Gastrocnemius medialis (tissue), 4 donors: ENCODE measurements around the gene RANBP3L. TPM values are rescaled to one million over a fixed set of nuclear protein-coding genes. Genes with fewer than 3 reads are reported as not detected.

Experiments used
- ATAC-seq, 2 donors: fragments of 150-250 bp; one replicate each; pipeline ENCODE4 v1.9.1; 2016
- DNase-seq, 2 donors: peaks; one replicate each; pipeline ENCODE4 v3.0.0-alpha.2; 2019
- H3K27ac ChIP-seq, 4 donors: fragments of 200-600 bp; sonication (generic); 1 replicate in 1 of 4; 2 replicates in 3 of 4; pipeline ENCODE4 v1.5.1; 2016 to 2018; ENCODE audit warnings: mild to moderate bottlenecking in 2 of 4, moderate library complexity in 1 of 4
- H3K27me3 ChIP-seq, 3 donors: fragments of 200-600 bp; sonication (generic) in 2 of 3; 1 replicate in 1 of 3; 2 replicates in 2 of 3; pipeline versions ENCODE4 v1.5.1 to v1.6.0; 2016 to 2019; ENCODE audit warnings: mild to moderate bottlenecking in 1 of 3, moderate library complexity in 1 of 3
- H3K36me3 ChIP-seq, 2 donors: fragments of 200-600 bp; sonication (generic) in 1 of 2; one replicate each; pipeline ENCODE4 v1.5.1; 2017 to 2018
- H3K4me1 ChIP-seq, 2 donors: fragments of 200-600 bp; sonication (generic) in 1 of 2; one replicate each; pipeline ENCODE4 v1.5.1; 2016 to 2017; ENCODE audit warnings: mild to moderate bottlenecking in 2 of 2
- H3K4me3 ChIP-seq, 4 donors: fragments of 200-600 bp; sonication (generic) in 3 of 4; 1 replicate in 1 of 4; 2 replicates in 3 of 4; pipeline ENCODE4 v1.5.1; 2016 to 2019; ENCODE audit warnings: mild to moderate bottlenecking in 2 of 4
- H3K9me3 ChIP-seq, 3 donors: fragments of 200-600 bp; sonication (generic) in 2 of 3; 1 replicate in 1 of 3; 2 replicates in 2 of 3; pipeline ENCODE4 v1.5.1; 2016 to 2019
- CTCF ChIP-seq, 5 experiments: fragments of 450-650 bp in 3 of 5; fragments of 200-600 bp in 2 of 5; sonication (generic) in 2 of 5; IDR thresholded peaks in 4 of 5; conservative IDR thresholded peaks in 1 of 5; 1 replicate in 4 of 5; 2 replicates in 1 of 5; pipeline ENCODE4 v1.5.1; 2016 to 2019; ENCODE audit warnings: antibody characterized with exemption in 5 of 5, mild to moderate bottlenecking in 3 of 5, moderate library complexity in 3 of 5
- POLR2A ChIP-seq, 2 donors: fragments of 450-650 bp; IDR thresholded peaks; one replicate each; pipeline ENCODE4 v1.6.1; 2017; ENCODE audit warnings: antibody characterized with exemption in 2 of 2, mild to moderate bottlenecking in 2 of 2, moderate library complexity in 2 of 2
- in situ Hi-C, 4 donors: fragments of 200-750 bp; cut with MboI; loops; one replicate each; pipeline versions ENCODE4 v1.15.0 to v1.8.0; 2017; ENCODE audit warnings: low sequenced_read_pairs in 4 of 4
- intact Hi-C: fragments of 100-400 bp; cut with DNase I; formaldehyde crosslinking; loops from one replicate; pipeline ENCODE4 v1.15.1; 2023; ENCODE audit warnings: low total_unique reads
- total RNA-seq, 4 donors: library from RNA; depleted of rRNA; stranded (reverse); fragments of >200 nt; gene quantifications; one replicate each; pipeline versions ENCODE4 v1.1.0 to v1.2.3, GENCODE V29; 2016

The RANBP3L gene
- total RNA-seq, 4 donors from 2014 or later = 0.82 to 2.5 (median 1.2) TPM

- Histone ChIP-seq H3K27ac (no peak overlapping the region), H3K27me3 (no peaks in the 10 kb centered on the region), H3K9me3 (no peaks in the 10 kb centered on the region), H3K4me3 (no peak overlapping the region), H3K4me1 (no peaks in the 10 kb centered on the region), H3K36me3 (peaks cover 0 to 39% of the 10 kb centered on the region in 2 donors)
- TF ChIP-seq CTCF (IDR thresholded peaks at IDR 0.05 in 4 of 5, conservative IDR thresholded peaks at IDR 0.05 in 1 of 5) = no peak
- no peak for TF ChIP-seq POLR2A (IDR thresholded peaks at IDR 0.05)
- DNase-seq (no peak), ATAC-seq (no peak)
- intact Hi-C loops = no loop called here
- in situ Hi-C loops = no loop called here
Observed at GRCh38 chr5:36222620-36223019, 79.1 kb downstream of the RANBP3L start.

GRCh38 chr5:36217988-36218387 lies 83.7 kb downstream of the RANBP3L start:
- no peaks in the 10 kb centered on the region for H3K27me3 ChIP-seq
- peaks cover 0 to 48% of the 10 kb centered on the region in 2 donors for H3K36me3 ChIP-seq
- H3K9me3 ChIP-seq = no peaks in the 10 kb centered on the region
- in situ Hi-C loops (no loop called here), intact Hi-C loops (no loop called here)
- TF ChIP-seq POLR2A (IDR thresholded peaks at IDR 0.05) (no peak), CTCF (IDR thresholded peaks at IDR 0.05 in 4 of 5, conservative IDR thresholded peaks at IDR 0.05 in 1 of 5) (no peak)
- DNase-seq (no peak), ATAC-seq (no peak)
- H3K27ac ChIP-seq = no peak overlapping the region
- H3K4me1 ChIP-seq = no peaks in the 10 kb centered on the region
- no peak overlapping the region for H3K4me3 ChIP-seq

GRCh38 chr5:36217567-36217966 lies 84.1 kb downstream of the RANBP3L start:
- H3K27me3 ChIP-seq = no peaks in the 10 kb centered on the region
- ATAC-seq (no peak), DNase-seq (no peak)
- in situ Hi-C loops (no loop called here), intact Hi-C loops (no loop called here)
- no peak overlapping the region for H3K27ac ChIP-seq
- no peaks in the 10 kb centered on the region for H3K4me1 ChIP-seq
- H3K9me3 ChIP-seq = no peaks in the 10 kb centered on the region
- TF ChIP-seq POLR2A (IDR thresholded peaks at IDR 0.05) (no peak), CTCF (IDR thresholded peaks at IDR 0.05 in 4 of 5, conservative IDR thresholded peaks at IDR 0.05 in 1 of 5) (no peak)
- H3K36me3 ChIP-seq = peaks cover 0 to 48% of the 10 kb centered on the region in 2 donors
- no peak overlapping the region for H3K4me3 ChIP-seq

GRCh38 chr5:36215910-36216309 lies 85.8 kb downstream of the RANBP3L start:
- no peak for ATAC-seq
- Histone ChIP-seq H3K27ac (no peak overlapping the region), H3K27me3 (no peaks in the 10 kb centered on the region), H3K36me3 (peaks cover 0 to 60% of the 10 kb centered on the region in 2 donors), H3K4me3 (no peak overlapping the region), H3K4me1 (no peaks in the 10 kb centered on the region), H3K9me3 (no peaks in the 10 kb centered on the region)
- intact Hi-C loops (no loop called here), in situ Hi-C loops (no loop called here)
- TF ChIP-seq POLR2A (IDR thresholded peaks at IDR 0.05) = no peak
- no peak for TF ChIP-seq CTCF (IDR thresholded peaks at IDR 0.05 in 4 of 5, conservative IDR thresholded peaks at IDR 0.05 in 1 of 5)
- no peak for DNase-seq

- Histone ChIP-seq H3K4me1 (no peaks in the 10 kb centered on the region), H3K9me3 (no peaks in the 10 kb centered on the region), H3K36me3 (peaks cover 0 to 66% of the 10 kb centered on the region in 2 donors), H3K27me3 (no peaks in the 10 kb centered on the region), H3K4me3 (no peak overlapping the region), H3K27ac (no peak overlapping the region)
- intact Hi-C loops = no loop called here
- no peak for ATAC-seq
- TF ChIP-seq CTCF (IDR thresholded peaks at IDR 0.05 in 4 of 5, conservative IDR thresholded peaks at IDR 0.05 in 1 of 5) = no peak
- TF ChIP-seq POLR2A (IDR thresholded peaks at IDR 0.05) = no peak
- in situ Hi-C loops = no loop called here
- DNase-seq = no peak
Observed at GRCh38 chr5:36214436-36214835, 87.3 kb downstream of the RANBP3L start.
